Measurements from ENCODE around the gene ZGLP1.

GRCh38 chr19:10295847-10296591 is 13.6 kb downstream of the ZGLP1 start:
- no peak for TF ChIP-seq EZH2phosphoT487 (IDR thresholded peaks at IDR 0.05; ENCODE audit: borderline replicate concordance, low read depth, low read length)
- TF ChIP-seq CTCF (conservative IDR thresholded peaks at IDR 0.05; ENCODE audit: low read length), result no peak

Measured in OCI-LY7 (cell line).